ENCODE results near the gene POGLUT2.
"Not testable (repeated sequence)": the region's sequence is repeated elsewhere in the genome, so short reads cannot be mapped to it uniquely, and the experiment has no call there.

The POGLUT2 gene

DNA sequence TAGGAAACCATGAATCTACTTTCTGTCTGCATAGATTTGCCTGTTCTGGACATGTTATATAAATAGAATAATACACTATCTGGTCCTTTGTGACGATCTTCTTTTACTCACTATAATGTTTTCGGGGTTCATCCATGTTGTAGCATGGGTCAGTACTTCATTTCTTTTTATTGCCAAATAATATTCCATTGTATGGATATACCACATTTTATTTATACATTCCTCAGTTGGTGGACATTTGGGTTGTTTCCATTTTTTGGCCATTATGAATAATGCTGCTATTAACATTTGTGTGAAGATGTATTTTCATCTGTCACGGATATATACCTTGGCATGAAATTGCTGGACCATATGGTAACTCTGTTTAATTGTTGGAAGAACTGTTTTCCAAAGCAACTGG is 6.9 kb upstream of the POGLUT2 start:
- DNase-seq (ENCODE audit: low spot score) = no peak

DNA sequence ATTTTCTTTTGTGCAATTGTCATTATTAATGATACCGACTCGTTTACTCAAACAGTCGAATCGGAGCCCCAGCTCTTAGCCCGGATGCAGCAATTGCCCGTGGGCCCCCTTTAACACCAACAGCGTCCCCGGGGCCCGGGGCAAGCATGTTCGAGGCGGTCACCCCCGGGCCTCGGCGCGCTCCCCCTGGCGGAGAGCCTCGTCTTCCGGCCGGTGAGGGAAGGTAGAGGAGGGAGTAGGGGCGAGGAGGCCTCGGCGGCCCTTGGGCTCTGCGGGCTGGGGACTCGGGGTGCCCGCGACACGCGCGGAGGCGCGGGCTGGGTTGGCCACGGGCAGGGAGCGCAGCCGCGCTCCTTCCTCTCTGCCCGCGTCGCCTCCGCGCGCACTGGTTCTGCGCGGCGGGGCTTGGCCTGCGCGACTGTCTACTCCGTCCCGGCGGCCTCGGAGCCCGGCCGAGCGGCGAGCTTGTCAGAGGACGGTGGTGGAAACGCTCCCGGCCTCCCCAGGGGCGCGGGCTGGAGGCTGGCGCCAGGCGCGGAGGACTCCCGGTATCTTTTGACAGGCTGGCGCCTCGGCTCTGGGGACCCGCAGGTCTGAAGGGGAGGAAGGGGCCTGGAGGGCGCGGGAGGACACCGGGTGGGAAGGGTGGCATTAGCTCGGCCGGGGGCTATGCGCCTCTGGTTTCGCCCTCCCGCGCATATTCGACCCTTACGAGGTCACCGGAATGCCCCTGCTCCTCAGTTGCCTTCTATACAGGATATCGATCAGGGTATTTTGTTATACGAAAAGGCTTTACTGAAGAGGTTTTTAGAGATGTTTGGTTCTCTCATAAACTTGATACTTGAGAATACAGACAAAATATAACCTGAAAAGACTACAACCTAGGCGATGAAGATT is 1.6 kb upstream of the POGLUT2 start:
- peak; percentile 90 for DNase-seq (ENCODE audit: low spot score)

DNA sequence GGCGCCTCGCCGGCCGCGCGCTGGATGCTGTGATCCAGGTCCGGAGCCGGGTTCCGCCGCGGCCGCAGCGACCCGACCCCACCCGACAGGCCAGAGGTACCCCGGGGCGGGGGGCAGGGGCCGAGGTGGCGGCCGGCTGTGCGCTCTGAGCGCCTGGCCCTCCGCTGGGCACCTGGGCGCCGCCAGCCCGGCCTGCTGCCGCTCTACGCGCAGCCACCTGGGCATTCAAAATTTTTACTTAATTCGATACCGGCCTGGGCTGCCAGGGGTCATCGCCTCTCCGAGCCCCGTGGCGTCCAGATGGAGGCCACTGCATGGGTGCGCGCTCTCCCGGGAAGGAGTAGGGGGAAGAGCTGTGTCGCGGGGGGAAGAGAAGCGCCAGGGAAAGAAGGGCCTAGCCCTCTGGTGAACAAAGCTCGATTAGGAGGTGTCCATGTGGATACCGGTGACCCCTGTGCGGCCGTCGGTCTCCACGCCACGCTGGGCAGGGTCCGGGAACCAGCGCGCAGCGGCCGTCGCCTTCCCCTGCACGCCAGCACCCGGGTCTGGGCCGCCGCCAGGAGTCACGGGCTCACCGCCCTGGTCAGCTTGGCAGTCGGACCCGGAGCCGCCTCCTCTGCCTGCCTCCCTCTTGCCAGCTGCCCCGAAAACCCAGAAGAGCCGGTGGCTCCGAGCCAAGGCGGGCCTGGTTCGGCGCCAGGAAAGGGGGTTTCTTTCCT is 809 bp upstream of the POGLUT2 start:
- peak; percentile 39 for DNase-seq (ENCODE audit: low spot score)

DNA sequence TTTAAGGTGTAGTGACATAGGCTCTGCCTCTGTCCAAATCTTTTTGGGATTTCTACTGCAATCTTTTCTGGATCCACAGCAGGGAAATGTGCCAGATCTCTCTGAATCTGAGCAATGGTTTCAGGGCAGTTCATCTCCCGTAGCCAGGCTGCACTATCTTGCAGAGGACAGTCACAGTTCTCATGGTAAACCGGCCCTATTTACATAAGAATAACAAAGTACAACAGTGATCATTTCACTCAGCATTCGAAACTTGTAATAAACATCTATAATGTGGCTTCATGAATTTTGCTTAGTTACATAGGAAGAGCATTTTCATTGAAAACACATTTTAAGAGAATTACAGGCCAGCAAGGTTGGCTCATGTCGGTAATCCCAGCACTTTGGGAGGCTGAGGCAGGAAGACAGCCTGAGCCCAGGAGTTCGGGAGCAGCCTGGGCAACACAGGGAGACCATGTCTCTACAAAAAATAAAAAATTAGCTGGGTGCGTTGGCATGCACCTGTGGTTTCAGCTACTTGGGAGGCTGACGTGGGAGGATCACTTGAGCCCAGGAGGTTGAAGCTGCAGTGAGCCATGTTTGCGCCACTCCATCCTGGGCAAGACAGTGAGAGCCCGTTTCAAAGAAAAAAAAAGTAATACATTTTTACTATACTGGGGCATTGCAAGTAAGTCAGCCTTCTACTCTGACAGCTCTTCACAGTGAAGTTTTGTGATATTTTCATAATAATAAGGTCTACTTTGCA is 5.0 kb downstream of the POGLUT2 start:
- DNase-seq (ENCODE audit: low spot score) = peak; percentile 12

DNA sequence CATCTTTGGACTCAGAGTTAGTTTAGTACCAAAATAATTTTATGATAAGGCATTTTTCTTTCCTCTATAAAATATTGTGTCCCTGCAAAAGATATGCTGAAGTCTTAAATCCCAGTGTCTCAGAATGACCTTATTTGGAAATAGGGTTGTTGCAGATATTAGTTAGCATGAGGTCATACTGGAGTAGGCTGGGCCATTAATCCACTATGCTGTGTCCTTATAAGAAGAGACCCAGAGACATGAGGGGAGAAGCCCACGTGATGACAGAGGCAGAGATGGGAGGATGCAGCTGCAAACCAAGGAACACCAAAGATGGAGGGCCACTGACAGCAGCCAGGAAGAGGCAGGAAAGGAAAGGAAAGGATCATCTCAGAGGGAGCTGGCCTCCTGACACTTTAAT is 6.4 kb downstream of the POGLUT2 start:
- no peak for DNase-seq (ENCODE audit: low spot score)

DNA sequence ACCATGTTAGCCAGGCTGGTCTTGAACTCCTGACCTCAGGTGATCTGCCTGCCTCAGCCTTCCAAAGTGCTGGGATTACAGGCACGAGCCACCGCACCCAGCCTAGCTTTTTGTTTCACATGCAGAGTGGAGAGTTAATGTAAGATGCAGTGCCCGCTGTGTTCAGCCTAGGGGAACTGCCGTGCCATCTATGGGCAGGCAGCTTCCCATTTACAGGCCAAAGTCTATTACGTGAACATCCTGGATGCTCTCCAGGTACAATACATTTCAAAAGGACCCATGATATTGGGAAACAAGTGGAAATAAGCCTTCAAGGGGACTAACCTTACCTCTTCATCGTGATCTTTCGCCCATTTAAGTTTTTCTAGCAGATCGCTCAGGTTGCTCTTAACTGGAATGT is 10.1 kb downstream of the POGLUT2 start:
- DNase-seq (ENCODE audit: low spot score) = no peak

DNA sequence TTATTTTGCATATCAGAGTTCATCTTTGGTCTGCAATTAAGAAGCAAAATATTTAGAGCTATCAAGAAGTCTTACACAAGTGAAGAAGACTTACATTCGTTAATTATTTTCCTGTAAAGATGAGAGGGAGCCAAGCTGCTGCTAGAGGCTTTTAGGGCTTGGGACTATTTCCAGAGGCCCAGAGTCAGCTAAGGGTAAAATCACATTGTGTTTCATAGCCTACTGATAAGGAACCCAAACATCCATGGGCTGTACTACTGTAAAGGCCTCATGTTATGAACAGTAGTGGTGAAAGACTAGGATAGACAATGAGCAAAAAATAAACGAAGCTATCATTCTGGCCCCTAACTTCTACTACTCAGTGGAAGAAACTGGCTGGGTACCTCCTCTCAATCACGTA is 14.3 kb downstream of the POGLUT2 start:
- DNase-seq (ENCODE audit: low spot score) = no peak

DNA sequence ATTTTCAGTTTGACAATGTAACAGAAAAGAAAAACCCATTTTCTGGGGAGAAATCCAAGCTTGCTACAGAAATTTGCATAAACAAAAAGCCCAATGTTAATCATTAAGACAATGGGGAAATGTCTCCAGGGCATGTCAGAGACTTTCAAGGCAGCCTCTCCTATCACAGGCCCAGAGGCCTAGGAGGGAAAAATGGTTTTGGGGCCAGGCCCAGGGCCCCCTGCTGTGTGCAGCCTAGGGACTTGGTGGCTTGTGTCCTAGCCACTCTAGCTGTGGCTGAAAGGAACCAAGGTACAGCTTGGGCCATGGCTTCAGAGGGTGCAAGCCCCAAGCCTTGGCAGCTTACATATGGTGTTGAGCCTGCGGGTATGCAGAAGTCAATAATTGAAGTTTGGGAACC is 17.2 kb downstream of the POGLUT2 start:
- no peak for DNase-seq (ENCODE audit: low spot score)

DNA sequence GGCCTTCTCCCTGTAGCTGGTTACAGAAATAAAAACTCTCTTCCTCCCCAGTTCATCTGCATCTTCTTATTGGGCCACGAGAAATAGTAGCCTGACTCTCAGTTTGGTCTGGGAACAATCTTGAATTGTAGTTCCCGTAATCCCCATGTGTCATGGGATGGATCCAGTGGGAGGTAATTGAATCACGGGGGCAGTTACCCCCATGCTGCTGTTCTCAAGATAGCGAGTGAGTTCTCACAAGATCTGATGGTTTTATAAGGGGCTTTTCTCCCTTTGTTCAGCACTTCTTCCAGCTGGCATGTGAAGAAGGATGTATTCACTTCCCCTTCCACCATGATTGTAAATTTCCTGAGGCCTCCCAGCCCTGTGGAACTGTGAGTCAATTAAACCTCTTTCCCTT is 18.1 kb downstream of the POGLUT2 start:
- DNase-seq (ENCODE audit: low spot score) = not testable (repeated sequence)

DNA sequence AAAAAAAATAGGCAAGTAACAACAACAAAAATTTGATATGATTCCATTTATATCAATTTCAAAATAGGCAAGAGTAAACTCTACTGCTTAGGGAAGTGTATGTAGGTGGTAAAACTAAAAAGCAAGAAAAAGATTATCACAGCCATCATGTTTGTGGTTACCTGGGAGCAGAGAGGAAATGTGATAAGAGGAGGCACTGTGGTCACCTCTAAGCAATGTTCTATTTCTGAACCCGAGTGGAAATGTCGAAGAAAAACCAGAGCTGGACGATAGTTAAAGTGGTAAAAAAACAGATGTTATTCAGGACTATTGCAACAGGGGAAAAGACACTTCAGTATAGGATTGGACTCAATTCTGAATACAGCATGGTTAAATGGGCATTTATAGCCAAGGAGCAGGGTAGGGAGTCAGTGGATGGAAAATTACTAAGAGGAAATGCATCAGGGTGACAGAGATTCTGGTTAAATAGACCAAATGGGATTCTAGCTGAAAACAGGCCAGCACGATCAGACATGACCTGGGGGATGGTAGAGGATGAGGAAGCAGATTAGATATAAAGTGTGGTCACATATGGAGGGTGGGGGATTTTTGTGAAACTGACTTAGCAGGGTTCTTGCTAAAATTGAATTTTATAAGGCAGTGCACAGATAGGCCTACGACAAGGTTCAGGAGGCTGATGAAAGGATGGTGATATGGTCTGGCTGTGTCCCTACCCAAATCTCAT is 19.2 kb downstream of the POGLUT2 start:
- DNase-seq (ENCODE audit: low spot score) = no peak

DNA sequence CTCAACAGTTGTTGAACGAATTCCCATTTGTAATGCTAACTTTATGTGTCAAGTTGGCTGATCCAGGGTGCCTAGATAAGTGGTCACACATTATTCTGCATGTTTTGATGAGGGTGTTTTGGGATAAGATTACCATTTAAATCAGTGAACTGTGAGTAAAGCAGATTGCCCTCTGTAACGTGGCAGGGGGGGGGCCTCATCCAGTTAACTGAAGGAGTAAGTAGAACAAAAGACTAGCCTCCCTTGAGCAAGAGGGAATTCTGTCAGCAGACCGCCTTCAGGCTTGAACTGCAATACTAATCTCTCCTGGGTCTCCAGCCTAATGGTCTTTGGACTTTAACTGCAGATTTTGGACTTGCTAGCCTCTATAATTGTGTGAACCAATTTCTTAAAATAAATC is 21.0 kb downstream of the POGLUT2 start:
- DNase-seq (ENCODE audit: low spot score) = no peak

DNA sequence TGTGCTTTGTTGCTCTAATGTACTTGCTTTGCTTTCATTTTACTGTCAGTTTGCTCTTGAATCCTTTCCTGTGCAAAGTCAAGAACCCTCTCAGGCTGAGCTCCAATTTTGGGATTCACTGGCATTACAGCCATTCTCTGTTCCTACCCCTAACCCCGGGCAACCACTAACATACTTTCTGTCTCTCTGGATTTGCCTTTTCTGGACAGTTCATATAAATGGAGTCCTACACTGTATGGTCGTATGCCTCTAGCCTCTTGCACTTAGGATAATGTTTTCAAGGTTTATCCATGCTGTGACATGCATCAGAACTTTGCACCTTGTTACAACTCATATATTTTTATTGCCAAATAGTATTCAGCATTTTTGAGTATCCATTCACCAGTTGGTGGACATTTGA is 22.5 kb downstream of the POGLUT2 start:
- no peak for DNase-seq (ENCODE audit: low spot score)

DNA sequence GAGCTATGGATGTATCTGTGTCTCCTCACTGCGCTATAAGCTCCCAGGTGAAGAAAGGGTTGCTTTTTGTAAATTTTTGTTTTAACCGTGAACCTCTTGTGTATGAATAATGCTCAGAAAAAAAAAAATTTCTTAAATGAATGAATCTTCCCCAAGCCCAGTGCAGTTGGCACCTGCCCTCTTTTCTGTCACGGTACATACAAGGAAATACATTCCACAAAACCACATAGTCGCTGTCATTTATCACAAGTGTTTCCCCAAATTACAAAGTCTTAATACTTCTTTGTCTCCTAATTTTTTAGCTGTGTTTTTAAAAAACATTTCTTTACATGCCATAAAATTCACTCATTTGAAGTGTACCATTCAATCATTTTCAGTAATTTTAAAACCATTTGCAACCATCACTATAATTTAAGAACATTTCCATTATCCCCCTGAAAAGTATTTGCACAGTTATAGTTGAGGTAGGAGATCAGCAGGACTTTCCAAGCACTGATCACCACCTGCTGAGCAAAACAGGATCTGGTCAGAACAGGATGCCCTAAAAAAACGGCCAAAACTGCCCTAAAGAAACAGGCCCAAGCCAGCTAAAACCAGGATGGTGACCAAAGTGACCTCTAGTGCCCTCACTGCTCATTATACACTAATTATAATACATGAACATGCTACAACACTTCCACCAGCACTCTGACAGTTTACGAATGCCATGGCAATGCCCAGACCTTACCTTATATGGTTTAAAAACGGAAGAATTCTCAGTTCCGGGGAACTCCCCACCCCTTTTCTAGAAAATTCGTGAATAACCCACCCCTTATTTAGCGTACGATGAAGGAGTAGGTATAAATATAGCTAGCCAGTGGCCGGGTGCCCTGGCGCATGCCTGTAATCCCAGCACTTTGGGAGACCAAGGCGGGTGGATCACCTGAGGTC is 23.9 kb downstream of the POGLUT2 start:
- DNase-seq (ENCODE audit: low spot score) = no peak

DNA sequence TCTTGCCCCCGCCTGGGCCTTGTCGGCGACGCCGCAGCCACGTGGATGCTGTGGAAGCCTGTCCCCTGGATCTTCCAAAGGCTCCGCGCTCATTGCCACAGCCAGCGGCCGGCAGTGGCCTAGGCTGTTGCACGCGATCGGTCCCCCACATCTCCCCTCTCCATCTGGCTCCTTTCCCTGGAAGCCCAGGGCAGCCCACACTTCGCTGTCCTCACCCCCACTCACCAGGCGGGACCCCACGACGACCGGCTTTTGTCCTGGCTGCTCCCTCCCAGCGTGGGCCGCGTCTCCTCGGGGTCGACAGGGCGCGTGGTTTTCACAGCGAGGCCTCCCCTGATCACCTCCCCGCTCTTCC is 24.6 kb downstream of the POGLUT2 start:
- no peak for DNase-seq (ENCODE audit: low spot score)

DNA sequence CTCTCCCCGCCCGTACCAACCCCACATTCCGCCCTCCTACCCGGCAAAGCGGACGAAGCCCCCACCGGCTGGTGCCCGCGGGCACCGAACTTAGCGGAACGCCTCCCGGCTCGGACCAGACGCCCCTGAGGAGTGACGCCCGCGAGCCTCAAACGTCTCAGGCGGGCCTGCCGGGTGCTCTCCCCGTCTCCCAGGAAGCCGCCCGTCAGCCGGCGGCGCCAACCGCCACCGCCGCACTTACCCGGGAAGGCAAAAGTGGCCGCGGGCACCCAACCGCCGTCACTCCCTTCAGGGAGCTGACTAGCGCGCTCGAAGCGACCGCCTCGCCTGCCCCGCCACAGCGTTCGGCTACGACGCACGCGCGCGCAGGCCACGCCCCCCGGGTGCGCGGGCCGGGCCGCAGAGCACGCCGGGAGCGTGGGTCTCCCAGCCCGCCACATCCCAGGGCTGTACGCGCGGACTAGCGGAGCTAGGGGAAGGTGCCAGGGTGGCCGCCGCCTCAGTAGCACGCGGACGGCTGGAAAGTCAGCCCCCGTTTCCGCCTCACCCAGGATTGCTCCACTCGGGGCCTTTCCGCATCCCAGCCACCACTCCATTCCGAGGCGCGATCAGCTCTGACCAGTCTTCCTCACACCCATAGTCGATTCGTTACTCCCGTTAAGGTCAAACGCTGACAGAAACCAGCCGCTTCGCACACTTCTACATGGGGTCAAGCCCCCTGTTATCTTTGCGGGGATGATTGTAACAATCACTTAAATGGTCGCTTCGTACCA is 25.1 kb downstream of the POGLUT2 start, which contains the start of gene TEX30:
TSS of gene TEX30 (minus strand) at position 346 of the 773 bp plus-strand sequence. CDS start 3,760 bp downstream, outside the sequence.
- DNase-seq (ENCODE audit: low spot score) = peak; percentile 93

DNA sequence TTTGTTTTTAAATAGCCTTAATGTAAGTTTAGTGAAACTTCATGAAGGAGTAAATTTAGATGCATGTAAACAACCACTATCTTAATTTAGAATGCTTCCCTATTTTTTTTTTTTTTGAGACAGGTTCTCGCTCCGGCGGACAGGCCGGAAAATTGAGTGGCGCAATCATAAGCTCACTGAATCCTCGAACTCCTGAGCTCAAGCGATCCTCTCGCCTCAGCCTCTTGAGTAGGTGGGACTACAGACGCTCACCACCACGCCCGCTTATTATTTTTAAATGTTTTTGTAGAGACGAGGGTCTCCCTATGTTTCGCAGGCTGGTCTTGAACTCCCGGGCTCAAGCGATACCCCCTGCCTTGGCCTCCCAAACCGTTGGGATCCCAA is 26.7 kb downstream of the POGLUT2 start:
- no peak for DNase-seq (ENCODE audit: low spot score)

DNA sequence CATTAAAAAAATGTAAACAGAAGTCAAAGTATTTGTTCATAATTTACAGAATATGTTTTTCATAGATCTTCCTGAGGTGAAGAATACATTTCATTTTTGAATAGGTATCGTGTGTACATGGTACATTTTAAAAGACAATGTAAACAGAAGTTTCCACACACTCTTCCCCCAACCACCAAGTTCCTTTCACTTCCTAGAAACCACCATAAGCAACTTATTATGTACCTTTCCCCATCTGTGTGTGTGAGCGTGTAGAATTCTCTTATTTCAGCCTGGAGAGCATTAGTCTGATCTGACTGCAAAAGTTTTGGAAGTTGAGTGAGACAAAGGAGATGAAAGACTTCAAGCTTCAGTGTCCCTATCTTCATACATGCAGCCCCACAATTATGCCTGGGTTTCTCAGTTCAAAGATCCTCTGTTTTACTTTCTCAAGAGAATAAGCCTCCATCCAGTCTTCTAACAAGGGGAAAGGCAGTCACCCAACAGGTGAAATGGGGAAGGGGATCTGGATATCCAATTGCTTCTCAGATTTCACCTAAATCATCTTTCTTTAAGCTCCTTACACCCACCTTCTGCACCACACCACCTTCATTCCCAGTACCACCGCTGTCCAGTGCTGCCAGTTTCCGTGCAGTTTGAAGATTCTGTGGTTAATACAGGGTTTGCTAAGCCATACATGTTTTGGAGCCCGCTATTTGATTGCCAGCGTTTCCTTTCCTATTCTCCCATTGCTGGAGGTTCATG is 27.3 kb downstream of the POGLUT2 start:
- no peak for DNase-seq (ENCODE audit: low spot score)

DNA sequence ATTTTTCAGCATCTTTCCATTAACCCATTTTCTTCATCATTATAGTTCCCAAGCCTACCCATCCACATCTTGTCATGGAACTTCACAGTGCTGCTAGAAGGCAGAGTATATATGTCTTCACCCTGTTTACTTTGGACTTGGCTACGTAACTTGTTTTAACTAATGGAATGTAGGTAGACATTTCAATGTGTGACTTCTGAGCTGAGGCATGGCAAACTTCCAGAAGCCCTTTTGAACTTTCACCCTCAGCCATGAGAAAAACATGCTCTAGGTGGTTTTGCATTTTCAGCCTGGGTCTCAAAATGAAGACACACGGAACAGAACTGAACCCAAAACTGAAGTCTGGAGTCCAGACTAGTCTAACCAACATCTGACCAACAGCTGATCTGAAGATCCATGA is 28.3 kb downstream of the POGLUT2 start:
- DNase-seq (ENCODE audit: low spot score) = no peak

DNA sequence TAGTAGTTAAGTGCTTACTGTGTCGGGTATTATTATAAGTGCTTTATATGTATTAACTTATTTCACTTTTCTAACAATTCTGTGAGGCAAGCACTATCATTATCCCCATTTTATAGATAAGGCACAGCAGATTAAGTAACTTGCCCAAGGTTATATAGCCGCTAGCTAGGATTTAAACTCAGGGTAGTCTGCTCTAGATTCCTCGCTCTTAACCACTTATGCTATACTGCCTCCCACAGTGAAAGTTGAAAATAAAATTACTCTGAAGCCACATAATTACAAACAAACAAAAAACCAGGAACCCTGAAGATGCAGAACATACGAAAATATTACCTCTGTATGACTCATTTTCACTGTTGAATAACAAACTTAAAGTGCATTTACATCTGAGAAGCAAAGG is 29.1 kb downstream of the POGLUT2 start:
- DNase-seq (ENCODE audit: low spot score) = no peak
